SKM-1 treated with dmso at 0.1 percent for 144 hours (cell line): ENCODE measurements around the gene NOD1.

Experiments used
- DNase-seq: peaks from one replicate; lab custom pipeline; 2025; ENCODE audit not compliant: unreplicated experiment; lab: John Stamatoyannopoulos, UW

NOD1 gene

GRCh38 chr7:30472081-30472783 lies 6.4 kb downstream of the NOD1 start:
- DNase-seq: no peak

GRCh38 chr7:30471205-30471604 lies 7.4 kb downstream of the NOD1 start:
- no peak for DNase-seq

- DNase-seq: no peak
These were observed 7.8 kb downstream of the NOD1 start for GRCh38 chr7:30470771-30471170.

GRCh38 chr7:30470163-30470770 lies 8.3 kb downstream of the NOD1 start:
- DNase-seq: no peak

GRCh38 chr7:30469303-30469702 lies 9.3 kb downstream of the NOD1 start:
- no peak for DNase-seq

- DNase-seq: no peak
These were observed 9.8 kb downstream of the NOD1 start for GRCh38 chr7:30468791-30469190.

GRCh38 chr7:30468041-30468440 lies 10.5 kb downstream of the NOD1 start:
- peak; percentile 62 for DNase-seq

GRCh38 chr7:30467271-30467670 lies 11.3 kb downstream of the NOD1 start:
- DNase-seq: no peak

GRCh38 chr7:30466266-30466665 lies 12.3 kb downstream of the NOD1 start:
- no peak for DNase-seq

GRCh38 chr7:30465811-30466180 lies 12.8 kb downstream of the NOD1 start:
- DNase-seq: no peak

GRCh38 chr7:30465046-30465810 lies 13.4 kb downstream of the NOD1 start:
- no peak for DNase-seq

GRCh38 chr7:30464231-30464671 lies 14.3 kb downstream of the NOD1 start:
- DNase-seq: no peak

- no peak for DNase-seq
These were observed 15.0 kb downstream of the NOD1 start for GRCh38 chr7:30463405-30464145.

GRCh38 chr7:30462179-30462578 lies 16.4 kb downstream of the NOD1 start:
- DNase-seq: no peak

GRCh38 chr7:30460246-30460633 lies 18.3 kb downstream of the NOD1 start:
- DNase-seq: no peak

GRCh38 chr7:30459591-30460245 lies 18.9 kb downstream of the NOD1 start:
- no peak for DNase-seq

GRCh38 chr7:30458311-30458710 lies 20.3 kb downstream of the NOD1 start:
- DNase-seq: no peak

GRCh38 chr7:30453921-30454320 lies 24.7 kb downstream of the NOD1 start:
- no peak for DNase-seq

- no peak for DNase-seq
These were observed 25.6 kb downstream of the NOD1 start for GRCh38 chr7:30453016-30453415.

GRCh38 chr7:30452280-30452930 lies 26.2 kb downstream of the NOD1 start:
- DNase-seq: no peak
